Measurements from ENCODE around the gene ABCC5.

Gene ABCC5

DNA sequence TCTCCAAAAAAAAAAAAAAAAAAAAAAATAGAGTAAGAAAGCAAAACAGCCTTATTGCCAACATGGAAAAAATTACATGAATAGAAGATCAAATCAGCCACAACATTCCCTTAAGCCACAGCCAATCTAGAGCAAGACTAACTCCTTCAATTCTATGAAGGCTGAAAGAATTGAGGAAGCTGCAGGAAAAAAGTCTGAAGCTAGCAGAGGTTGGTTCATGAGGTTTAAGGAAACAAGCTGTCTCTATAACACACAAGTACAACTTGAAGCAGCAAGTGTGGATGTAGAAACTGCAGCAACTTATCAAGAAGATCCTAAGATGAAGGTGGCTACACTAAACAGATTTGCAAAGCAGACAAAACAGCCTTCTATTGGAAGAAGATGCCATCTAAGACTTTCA lies 142.3 kb downstream of the ABCC5 start:
- H3K4me3 ChIP-seq (ENCODE audit: low read depth, low read length) = no peak overlapping the region
- no peak for DNase-seq (ENCODE audit: low read depth)

DNA sequence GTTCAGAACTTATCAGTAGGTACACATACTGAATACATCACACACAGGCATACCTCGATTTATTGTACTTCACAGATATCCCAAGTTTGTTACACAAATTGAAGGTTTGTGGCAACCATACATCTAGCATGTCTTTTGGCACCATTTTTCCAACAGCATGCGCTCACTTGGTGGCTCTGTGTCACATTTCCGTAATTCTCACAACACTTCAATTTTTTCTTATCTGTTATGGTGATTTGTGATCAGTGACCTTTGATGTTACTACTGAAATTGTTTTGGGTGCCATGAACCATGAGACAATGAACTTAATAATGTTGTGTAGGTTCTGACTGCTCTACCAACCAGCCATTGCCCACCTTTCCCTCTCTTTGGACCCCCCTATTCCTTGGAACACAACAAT lies 143.8 kb downstream of the ABCC5 start:
- H3K4me3 ChIP-seq (ENCODE audit: low read depth, low read length) = no peak overlapping the region
- no peak for DNase-seq (ENCODE audit: low read depth)
- TF ChIP-seq, protein P1, sequence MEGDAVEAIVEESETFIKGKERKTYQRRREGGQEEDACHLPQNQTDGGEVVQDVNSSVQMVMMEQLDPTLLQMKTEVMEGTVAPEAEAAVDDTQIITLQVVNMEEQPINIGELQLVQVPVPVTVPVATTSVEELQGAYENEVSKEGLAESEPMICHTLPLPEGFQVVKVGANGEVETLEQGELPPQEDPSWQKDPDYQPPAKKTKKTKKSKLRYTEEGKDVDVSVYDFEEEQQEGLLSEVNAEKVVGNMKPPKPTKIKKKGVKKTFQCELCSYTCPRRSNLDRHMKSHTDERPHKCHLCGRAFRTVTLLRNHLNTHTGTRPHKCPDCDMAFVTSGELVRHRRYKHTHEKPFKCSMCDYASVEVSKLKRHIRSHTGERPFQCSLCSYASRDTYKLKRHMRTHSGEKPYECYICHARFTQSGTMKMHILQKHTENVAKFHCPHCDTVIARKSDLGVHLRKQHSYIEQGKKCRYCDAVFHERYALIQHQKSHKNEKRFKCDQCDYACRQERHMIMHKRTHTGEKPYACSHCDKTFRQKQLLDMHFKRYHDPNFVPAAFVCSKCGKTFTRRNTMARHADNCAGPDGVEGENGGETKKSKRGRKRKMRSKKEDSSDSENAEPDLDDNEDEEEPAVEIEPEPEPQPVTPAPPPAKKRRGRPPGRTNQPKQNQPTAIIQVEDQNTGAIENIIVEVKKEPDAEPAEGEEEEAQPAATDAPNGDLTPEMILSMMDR (IDR thresholded peaks at IDR 0.05; ENCODE audit: insufficient read depth, low read depth, low read length, missing control alignments) = no peak

More for the DNA sequence above, 142.3 kb downstream of the ABCC5 start:
- TF ChIP-seq, protein P1 (IDR thresholded peaks at IDR 0.05; ENCODE audit: insufficient read depth, low read depth, low read length, missing control alignments) = no peak

DNA sequence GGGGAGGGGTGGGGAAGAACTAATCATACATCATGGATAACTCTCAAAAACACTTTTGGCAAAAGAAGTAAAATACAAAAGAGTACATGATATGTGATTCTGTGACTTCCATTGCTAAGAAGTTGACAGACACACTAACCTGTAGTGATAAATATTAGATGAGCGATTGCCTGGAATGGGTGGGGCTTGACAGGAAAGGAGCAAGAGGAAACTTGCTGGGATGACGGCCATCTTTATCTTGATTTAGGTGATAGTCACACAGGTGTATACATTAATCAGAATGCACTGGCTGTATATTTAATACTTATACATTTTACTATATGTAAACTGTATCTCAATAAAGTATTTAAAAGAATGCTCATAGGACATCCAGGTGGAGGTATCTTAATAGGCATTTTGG lies 146.1 kb downstream of the ABCC5 start:
- no peak for DNase-seq (ENCODE audit: low read depth)
- H3K4me3 ChIP-seq (ENCODE audit: low read depth, low read length) = no peak overlapping the region
- TF ChIP-seq, protein P1 (IDR thresholded peaks at IDR 0.05; ENCODE audit: insufficient read depth, low read depth, low read length, missing control alignments) = no peak

DNA sequence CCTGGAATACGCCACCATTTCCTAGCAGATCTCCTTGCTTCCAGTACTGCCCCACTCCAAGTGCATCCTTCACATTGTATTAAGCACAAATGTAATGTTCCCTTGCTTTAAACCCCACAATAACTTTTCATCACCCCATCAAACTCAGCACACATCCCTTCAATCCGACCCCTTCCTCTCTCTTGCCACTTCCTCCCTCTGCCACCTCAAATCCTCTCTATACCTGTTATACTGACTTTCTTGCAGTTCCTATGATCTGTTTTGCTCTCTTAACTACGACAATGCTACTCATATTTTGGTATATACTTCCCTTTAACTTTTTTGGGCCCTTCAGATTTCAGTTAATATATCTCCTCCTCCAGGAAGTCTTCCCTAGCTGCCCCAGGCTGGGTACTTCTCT lies 147.1 kb downstream of the ABCC5 start:
- H3K4me3 ChIP-seq (ENCODE audit: low read depth, low read length) = no peak overlapping the region
- no peak for DNase-seq (ENCODE audit: low read depth)
- TF ChIP-seq, protein P1 (IDR thresholded peaks at IDR 0.05; ENCODE audit: insufficient read depth, low read depth, low read length, missing control alignments) = no peak
